ENCODE data around the gene GPC1.

- TF ChIP-seq CTCF (conservative IDR thresholded peaks at IDR 0.05; ENCODE audit: low read depth in 2 of 2) (no peak), EZH2phosphoT487 (IDR thresholded peaks at IDR 0.05; ENCODE audit: unreplicated experiment) (no peak), JUNB (IDR thresholded peaks at IDR 0.05; ENCODE audit: unreplicated experiment) (no peak), EZH2 (IDR thresholded peaks at IDR 0.05; ENCODE audit: low read depth, unreplicated experiment) (no peak), CREB1 (CRISPR knock-in tag; IDR thresholded peaks at IDR 0.05; ENCODE audit: low read depth) (no peak), POLR2AphosphoS5 (IDR thresholded peaks at IDR 0.05; ENCODE audit: low read depth) (no peak), ZNF331 (CRISPR knock-in tag; IDR thresholded peaks at IDR 0.05; ENCODE audit: low read depth) (no peak), STAT1 (IDR thresholded peaks at IDR 0.05; ENCODE audit: unreplicated experiment) (no peak), ETS1 (IDR thresholded peaks at IDR 0.05) (no peak), ZNF114 (CRISPR knock-in tag; IDR thresholded peaks at IDR 0.05) (no peak)
- TF ChIP-seq, protein P1, sequence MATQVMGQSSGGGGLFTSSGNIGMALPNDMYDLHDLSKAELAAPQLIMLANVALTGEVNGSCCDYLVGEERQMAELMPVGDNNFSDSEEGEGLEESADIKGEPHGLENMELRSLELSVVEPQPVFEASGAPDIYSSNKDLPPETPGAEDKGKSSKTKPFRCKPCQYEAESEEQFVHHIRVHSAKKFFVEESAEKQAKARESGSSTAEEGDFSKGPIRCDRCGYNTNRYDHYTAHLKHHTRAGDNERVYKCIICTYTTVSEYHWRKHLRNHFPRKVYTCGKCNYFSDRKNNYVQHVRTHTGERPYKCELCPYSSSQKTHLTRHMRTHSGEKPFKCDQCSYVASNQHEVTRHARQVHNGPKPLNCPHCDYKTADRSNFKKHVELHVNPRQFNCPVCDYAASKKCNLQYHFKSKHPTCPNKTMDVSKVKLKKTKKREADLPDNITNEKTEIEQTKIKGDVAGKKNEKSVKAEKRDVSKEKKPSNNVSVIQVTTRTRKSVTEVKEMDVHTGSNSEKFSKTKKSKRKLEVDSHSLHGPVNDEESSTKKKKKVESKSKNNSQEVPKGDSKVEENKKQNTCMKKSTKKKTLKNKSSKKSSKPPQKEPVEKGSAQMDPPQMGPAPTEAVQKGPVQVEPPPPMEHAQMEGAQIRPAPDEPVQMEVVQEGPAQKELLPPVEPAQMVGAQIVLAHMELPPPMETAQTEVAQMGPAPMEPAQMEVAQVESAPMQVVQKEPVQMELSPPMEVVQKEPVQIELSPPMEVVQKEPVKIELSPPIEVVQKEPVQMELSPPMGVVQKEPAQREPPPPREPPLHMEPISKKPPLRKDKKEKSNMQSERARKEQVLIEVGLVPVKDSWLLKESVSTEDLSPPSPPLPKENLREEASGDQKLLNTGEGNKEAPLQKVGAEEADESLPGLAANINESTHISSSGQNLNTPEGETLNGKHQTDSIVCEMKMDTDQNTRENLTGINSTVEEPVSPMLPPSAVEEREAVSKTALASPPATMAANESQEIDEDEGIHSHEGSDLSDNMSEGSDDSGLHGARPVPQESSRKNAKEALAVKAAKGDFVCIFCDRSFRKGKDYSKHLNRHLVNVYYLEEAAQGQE (IDR thresholded peaks at IDR 0.05; ENCODE audit: unreplicated experiment), result no peak
These were observed 34.3 kb downstream of the GPC1 start for GRCh38 chr2:240469740-240470139.
